COR-L47 (cell line): ENCODE data around the gene PDHA1.

ENCODE experiments used
- DNase-seq: peaks from one replicate; lab custom pipeline; 2025; lab: John Stamatoyannopoulos, UW

Gene PDHA1

GRCh38 chrX:19377799-19378198 lies 34.1 kb downstream of the PDHA1 start:
- no peak for DNase-seq

- no peak for DNase-seq
Observed at GRCh38 chrX:19381326-19381725, 37.6 kb downstream of the PDHA1 start.

- DNase-seq, result no peak
Observed at GRCh38 chrX:19382555-19383145, 38.9 kb downstream of the PDHA1 start.

GRCh38 chrX:19386679-19387078 lies 43.0 kb downstream of the PDHA1 start:
- no peak for DNase-seq

- DNase-seq, result no peak
Observed at GRCh38 chrX:19388064-19388679, 44.4 kb downstream of the PDHA1 start.

GRCh38 chrX:19388741-19389140 lies 45.0 kb downstream of the PDHA1 start:
- no peak for DNase-seq

GRCh38 chrX:19389227-19389845 lies 45.6 kb downstream of the PDHA1 start:
- no peak for DNase-seq

- DNase-seq, result no peak
Observed at GRCh38 chrX:19392078-19392477, 48.4 kb downstream of the PDHA1 start.

- no peak for DNase-seq
Observed at GRCh38 chrX:19392703-19393102, 49.0 kb downstream of the PDHA1 start.

GRCh38 chrX:19403696-19404095 lies 60.0 kb downstream of the PDHA1 start:
- no peak for DNase-seq

GRCh38 chrX:19410259-19410658 lies 66.5 kb downstream of the PDHA1 start:
- DNase-seq, result no peak
